Body of pancreas (tissue), 2 donors: ENCODE results near the gene MBD3L4. TPM values are rescaled to one million over a fixed set of nuclear protein-coding genes. Genes with fewer than 3 reads are reported as not detected.

Source experiments
- total RNA-seq, 2 donors: library from RNA; depleted of rRNA; stranded (reverse); fragments of >200 nt; gene quantifications; one replicate each; pipeline ENCODE4 v1.1.0, GENCODE V29; 2016

The MBD3L4 gene
- total RNA-seq, 2 donors from 2014 or later = not detected

Other genes with a start within 250 kb of the MBD3L4 start
- gene ADGRE1, start 152.6 kb downstream of the MBD3L4 start, total RNA-seq = under 1 TPM in 1 of 2 donors, not detected in 1; 0.26 TPM
- gene MBD3L2B, start 18.7 kb downstream of the MBD3L4 start, total RNA-seq = not detected
- not detected for gene MBD3L5, start 9.6 kb downstream of the MBD3L4 start, total RNA-seq
- gene MBD3L2, start 9.1 kb upstream of the MBD3L4 start, total RNA-seq = not detected
- not detected for gene MBD3L3, start 18.5 kb upstream of the MBD3L4 start, total RNA-seq
- 1 to 10 TPM; 6.5 to 6.6 TPM for gene ZNF557, start 29.5 kb upstream of the MBD3L4 start, total RNA-seq